Medulla oblongata (tissue), 1 donor: ENCODE results near the gene PINLYP.

Experiments used
- DNase-seq: peaks from one replicate; pipeline ENCODE4 v3.0.0-alpha.2; 2015; ENCODE audit errors: extremely low spot score

PINLYP gene

DNA sequence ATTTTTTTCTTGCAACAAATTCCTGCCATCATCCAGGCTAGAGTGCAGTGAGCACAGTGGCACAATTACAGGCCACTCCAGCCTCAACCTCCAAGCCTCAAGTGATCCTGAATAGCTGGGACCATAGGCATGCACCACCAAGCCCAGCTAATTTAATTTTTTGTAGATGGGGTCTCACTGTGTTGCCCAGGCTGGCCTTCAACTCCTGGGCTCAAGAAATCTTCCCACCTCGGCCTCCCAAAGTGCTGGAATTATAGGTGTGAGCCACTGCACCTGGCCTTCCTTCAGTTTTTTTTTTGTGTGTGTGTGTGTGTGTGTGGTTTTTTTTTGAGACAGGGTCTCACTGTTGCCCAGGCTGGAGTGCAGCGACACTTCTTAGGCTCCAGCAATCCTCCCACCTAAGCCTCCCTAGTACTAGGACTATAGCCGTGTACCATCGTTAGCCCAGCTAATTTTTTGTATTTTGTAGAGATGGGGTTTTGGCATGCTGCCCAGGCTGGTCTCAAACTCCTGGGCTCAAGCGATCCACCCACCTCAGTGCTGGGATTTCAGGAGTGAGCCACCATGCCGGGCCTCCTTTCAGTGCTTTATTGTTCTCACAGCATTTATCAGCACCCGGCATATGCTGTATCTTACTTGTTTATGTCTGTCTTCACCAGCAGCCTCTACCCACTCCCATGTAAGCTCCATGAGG, 30.4 kb downstream of the PINLYP start:
- DNase-seq, result no peak

GRCh38 chr19:43606569-43607229, 31.1 kb downstream of the PINLYP start:
- no peak for DNase-seq

- DNase-seq, result no peak
Observed at GRCh38 chr19:43607238-43608205, 31.9 kb downstream of the PINLYP start.

DNA sequence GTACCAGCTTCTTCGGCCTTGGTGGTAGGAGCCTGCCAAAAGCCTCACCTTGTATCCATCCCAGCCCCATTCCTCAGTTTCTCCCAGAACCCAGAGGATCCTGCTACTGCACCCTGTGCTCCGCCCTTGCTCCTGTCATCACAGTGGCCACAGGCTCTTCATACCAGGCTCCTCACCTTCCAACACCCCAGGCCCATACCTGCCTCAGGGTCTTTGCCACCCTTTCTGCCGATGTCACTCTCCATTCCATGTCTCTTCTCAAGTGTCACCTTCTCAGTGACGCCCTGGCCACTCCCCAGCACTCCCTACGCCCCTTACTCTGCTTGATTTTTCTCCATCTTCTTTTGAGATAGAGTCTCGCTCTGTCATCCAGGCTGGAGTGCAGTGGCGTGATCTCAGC, 34.3 kb downstream of the PINLYP start:
- no peak for DNase-seq

DNA sequence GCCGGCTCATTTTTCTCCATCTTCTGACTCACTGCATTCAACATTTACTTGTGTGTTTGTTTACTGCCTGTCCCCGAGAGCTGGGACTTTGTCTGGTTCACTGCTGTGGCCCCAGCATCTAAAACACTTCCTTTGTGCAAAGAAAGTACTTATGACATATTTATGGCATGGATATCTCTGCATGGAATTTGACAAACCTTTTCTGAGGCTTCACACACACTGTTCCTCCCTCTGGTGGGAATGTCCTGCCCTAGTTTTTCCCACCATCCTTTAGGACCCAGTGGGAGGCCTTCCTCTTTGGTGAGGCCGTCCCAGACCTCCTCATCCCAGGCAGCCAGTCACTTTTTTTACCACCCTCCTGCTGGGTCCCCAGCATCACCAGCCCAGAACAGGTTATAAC, 34.9 kb downstream of the PINLYP start:
- DNase-seq, result no peak

GRCh38 chr19:43611788-43612187, 36.2 kb downstream of the PINLYP start, which contains the start of gene SRRM5:
TSS of gene SRRM5 (plus strand) at chr19:43612088. CDS start at chr19:43612122, 34 bp downstream.
- DNase-seq, result no peak

DNA sequence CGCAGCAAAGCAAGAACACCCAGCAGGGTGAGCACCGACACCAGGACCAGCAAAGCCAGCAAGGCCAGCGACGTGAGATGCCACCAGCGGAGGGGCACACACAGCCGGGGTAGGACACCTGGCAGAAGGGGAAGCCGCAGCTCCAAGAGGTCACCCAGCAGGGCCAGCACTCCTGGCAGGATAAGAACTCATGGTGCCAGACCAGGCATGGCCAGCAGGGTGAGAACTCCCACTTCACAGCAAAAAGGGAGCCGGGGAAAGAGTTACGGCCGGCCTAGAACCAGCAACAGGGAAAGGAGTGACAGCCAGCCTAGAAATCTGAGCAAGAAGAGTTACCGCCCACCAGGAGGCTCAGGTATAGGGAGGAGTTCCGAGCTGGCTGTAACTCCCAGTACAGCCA, 36.8 kb downstream of the PINLYP start:
- DNase-seq, result no peak

GRCh38 chr19:43616306-43616705, 40.7 kb downstream of the PINLYP start:
- no peak for DNase-seq

GRCh38 chr19:43616954-43617353, 41.4 kb downstream of the PINLYP start:
- no peak for DNase-seq

DNA sequence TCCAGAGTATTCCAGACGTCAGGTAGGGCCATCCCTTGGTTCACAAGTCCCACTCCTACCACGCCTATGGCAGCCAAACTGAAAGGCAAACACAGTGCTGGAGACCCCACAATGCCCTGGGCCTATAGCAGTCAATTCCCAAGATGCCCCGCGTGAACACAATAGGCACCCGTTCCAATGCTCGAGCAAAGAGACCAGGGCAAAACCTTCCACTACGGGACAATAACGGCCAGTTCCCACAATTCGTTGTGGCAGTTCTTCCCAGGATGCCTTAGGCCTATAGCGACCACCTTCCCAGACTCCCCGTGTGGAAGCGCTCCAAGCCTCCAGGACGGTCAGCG, 43.3 kb downstream of the PINLYP start:
- DNase-seq, result peak; percentile 71

GRCh38 chr19:43619262-43620060, 43.9 kb downstream of the PINLYP start, which contains the start of gene ZNF428:
TSS of gene ZNF428 (minus strand) at chr19:43619629. CDS start at chr19:43614304, 5,325 bp downstream.
- peak; percentile 92 for DNase-seq

GRCh38 chr19:43620061-43621001, 44.7 kb downstream of the PINLYP start:
- no peak for DNase-seq

DNA sequence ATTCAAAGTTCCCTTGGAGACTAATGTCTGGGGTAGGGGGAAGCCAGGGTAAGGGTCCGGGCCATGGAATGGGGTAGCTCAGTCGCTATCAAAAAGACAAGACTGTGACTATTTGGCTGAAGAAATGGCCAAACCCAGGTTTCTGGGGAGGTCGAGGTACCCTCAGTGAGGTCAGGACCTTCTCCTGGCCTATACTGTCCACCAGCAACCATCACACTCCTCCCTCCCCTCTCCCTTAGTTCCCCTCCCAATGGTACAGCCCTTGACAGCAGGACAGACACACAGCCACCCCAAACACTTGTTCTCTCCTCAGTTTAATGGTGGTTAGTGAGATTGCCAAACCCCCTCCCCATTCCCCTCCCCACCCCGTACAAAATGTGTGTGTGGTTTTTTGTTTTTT, 46.5 kb downstream of the PINLYP start:
- no peak for DNase-seq

DNA sequence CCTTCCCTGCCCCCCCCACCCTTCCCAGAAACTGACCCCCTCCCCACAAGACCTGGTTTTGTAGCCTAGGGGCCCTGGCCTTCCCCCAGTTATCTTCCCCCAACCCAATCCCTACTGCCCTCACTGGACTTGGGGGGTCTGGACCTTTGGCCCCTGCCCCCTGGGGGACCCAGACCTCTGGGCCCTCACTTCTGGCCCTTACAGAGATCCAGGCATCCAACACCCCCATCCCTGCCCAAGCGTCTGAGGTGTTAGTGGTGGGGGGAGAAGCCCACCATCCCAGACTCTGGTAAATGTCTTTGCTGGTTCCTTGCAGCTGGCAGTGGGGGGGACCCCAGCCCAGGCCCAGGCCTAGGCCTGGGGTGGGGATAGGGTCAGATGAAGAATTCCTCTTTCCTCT, 47.4 kb downstream of the PINLYP start:
- no peak for DNase-seq

DNA sequence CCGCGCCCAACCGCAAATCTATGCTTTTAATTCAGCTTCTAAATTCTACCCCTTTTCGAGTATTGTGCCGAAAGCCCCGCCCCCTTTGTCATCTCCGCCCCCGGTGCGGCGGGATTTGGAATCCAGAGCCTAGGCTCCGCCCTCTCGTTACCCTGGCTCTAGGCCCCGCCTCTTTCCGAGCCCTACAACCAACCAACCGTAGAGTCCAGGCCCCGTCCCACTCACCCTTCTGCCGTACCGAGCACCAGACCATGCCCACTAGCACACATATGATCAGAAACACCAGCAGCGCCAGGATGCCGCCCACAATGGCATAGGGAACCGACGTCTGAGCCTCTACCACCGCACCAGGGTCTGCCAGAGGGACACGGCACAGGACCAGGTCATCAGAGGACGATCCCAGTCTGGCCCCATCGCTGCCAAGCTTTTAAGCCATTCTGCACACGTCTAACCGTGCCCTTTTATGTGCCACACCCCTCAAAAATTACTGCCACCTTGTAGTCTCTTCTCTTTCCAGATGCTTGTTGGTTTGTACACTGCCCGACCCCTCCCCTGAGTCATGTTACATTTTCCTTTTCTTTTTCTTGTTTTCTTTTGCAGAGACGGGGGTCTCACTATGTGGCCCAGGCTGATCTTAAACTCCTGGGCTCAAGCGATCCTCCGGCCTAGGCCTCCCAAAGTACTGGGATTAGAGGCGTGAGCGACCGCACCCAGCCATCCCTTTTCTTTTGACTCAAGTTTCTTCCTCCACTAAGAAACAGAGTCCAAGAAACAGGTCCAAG, 48.5 kb downstream of the PINLYP start:
- no peak for DNase-seq

DNA sequence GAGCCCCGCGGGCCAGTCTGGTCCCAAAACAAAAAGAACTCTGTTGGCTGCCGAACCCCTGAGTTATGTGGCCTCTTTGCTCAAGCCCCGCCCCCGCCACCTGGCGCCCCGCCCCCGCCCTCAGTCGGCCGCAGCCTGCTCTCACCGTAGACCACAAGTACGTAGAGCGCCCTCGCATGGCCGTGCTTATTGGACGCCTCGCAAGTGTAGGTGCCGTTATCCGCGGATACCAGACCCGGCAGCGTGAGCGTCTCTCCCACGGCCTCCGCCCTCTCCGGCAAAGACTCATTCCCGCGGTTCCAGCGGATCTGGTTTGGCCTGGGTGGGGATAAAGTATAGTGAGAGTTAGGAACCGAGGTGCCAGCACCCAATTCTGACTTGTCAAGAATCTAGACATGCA, 49.3 kb downstream of the PINLYP start:
- DNase-seq, result no peak

DNA sequence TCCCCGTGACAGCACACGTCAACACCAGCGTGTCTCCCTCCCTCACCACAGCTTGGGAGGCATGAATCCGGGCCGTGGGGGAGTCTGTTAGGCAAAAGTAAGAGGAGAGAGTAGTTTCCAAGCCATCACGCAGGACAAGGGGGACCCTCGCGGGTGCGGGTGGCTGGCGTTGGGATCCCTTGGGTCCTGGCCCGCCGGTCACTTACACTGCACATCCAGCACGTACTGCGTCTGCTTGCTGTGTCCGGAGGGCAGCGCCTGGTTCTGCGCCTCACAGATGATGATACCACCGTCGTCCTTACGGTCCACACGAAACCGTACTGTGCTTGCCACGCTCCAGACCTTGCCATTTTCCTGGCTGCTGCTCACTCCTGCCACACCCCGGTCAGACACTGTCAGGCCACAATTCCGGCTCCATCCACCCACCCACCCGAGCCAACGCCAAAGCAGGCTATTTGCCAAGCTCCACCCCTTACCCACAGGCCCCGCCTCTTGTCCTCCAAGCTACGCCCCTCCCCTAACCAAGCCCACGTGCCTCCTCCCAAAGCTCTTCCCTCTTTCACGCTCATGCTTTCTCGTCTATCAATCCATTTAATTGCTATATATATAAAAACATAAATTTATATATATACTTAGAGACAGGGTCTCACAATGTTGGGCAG, 50.4 kb downstream of the PINLYP start:
- no peak for DNase-seq

GRCh38 chr19:43626838-43627237, 51.2 kb downstream of the PINLYP start:
- DNase-seq, result no peak
